CD4-positive, alpha-beta T cell treated with Interferon gamma for 1 hour (primary cell): ENCODE results near the gene GFPT2.

Source experiments
- DNase-seq: peaks from one replicate; pipeline ENCODE4 v3.0.0-alpha.2; 2020

GFPT2 gene

GRCh38 chr5:180353048-180353979 is at the start of gene GFPT2:
Gene GFPT2 (minus strand): TSS chr5:180353336. CDS start chr5:180353217, 119 bp downstream.
- peak; percentile 79 for DNase-seq

- DNase-seq = no peak
These were observed 49.6 kb upstream of the GFPT2 start for GRCh38 chr5:180402716-180403115.

- DNase-seq = no peak
These were observed 48.2 kb upstream of the GFPT2 start for GRCh38 chr5:180401229-180401907.

- no peak for DNase-seq
These were observed 47.3 kb upstream of the GFPT2 start for GRCh38 chr5:180400416-180400815.

GRCh38 chr5:180399401-180400215 is 46.5 kb upstream of the GFPT2 start:
- no peak for DNase-seq

GRCh38 chr5:180396926-180397325 is 43.8 kb upstream of the GFPT2 start:
- no peak for DNase-seq

- no peak for DNase-seq
These were observed 42.6 kb upstream of the GFPT2 start for GRCh38 chr5:180395540-180396274.

- no peak for DNase-seq
These were observed 41.0 kb upstream of the GFPT2 start for GRCh38 chr5:180394031-180394636.

GRCh38 chr5:180391276-180391675 is 38.1 kb upstream of the GFPT2 start:
- DNase-seq = no peak

- no peak for DNase-seq
These were observed 37.5 kb upstream of the GFPT2 start for GRCh38 chr5:180390441-180391190.

- no peak for DNase-seq
These were observed 36.3 kb upstream of the GFPT2 start for GRCh38 chr5:180389252-180390101.

GRCh38 chr5:180387798-180388197 is 34.7 kb upstream of the GFPT2 start:
- no peak for DNase-seq

GRCh38 chr5:180382926-180383325 is 29.8 kb upstream of the GFPT2 start:
- DNase-seq = no peak

- no peak for DNase-seq
These were observed 28.8 kb upstream of the GFPT2 start for GRCh38 chr5:180381851-180382480.

GRCh38 chr5:180381428-180381827 is 28.3 kb upstream of the GFPT2 start:
- DNase-seq = no peak

GRCh38 chr5:180380856-180381255 is 27.7 kb upstream of the GFPT2 start:
- no peak for DNase-seq

GRCh38 chr5:180380441-180380840 is 27.3 kb upstream of the GFPT2 start:
- no peak for DNase-seq

- DNase-seq = no peak
These were observed 26.4 kb upstream of the GFPT2 start for GRCh38 chr5:180379355-180380070.
